HepG2 (cell line): ENCODE data around the gene MUC21. TPM values are rescaled to one million over a fixed set of nuclear protein-coding genes. Genes with fewer than 3 reads are reported as not detected.
"Not testable (repeated sequence)": the region's sequence is repeated elsewhere in the genome, so short reads cannot be mapped to it uniquely, and the experiment has no call there.

Experiments used
- ATAC-seq: fragments of 200-7000 bp; cut with Tn5 transposase; 3 replicates; pipeline ENCODE4 v1.9.1; 2020; ENCODE audit warnings: mild to moderate bottlenecking, moderate library complexity
- BruUV-seq: library from RNA; stranded (reverse); fragments of 400-500 nt; replicated peaks from 2 replicates; lab custom pipeline; 2021; lab: Mats Ljungman, UMichigan
- CTCF ChIA-PET: fragments of 300-600 bp; formaldehyde crosslinking; extraction: SDS; loops from one replicate; lab custom pipeline; 2021; ENCODE audit warnings: low total read pairs, inconsistent platforms, low intra/inter-chr PET ratio; lab: Yijun Ruan, JAX
- POLR2A ChIA-PET: fragments of 350-600 bp; sonication (Branson Sonifier 250); formaldehyde crosslinking; loops from one replicate; lab custom pipeline; 2020; ENCODE audit warnings: antibody characterized with exemption, inconsistent platforms; lab: Yijun Ruan, JAX
- DNase-seq: peaks from one replicate; pipeline ENCODE4 v3.0.0-alpha.2; 2015; ENCODE audit warnings: low spot score
- FAIRE-seq: peaks from 3 replicates; lab custom pipeline; 2011; peaks lifted over from hg19 to GRCh38; lab: Jason Lieb, UNC
- H2AFZ ChIP-seq: one replicate; pipeline ENCODE4 v1.6.1; 2011; ENCODE audit warnings: low read length, inconsistent platforms
- H3K27ac ChIP-seq: fragments of 300-600 bp; 3 replicates; pipeline ENCODE4 v1.8.0; 2011; ENCODE audit warnings: mixed run types, mild to moderate bottlenecking, mixed read lengths, low read length, inconsistent platforms; ENCODE audit not compliant: insufficient read depth; ENCODE audit errors: extremely low read length
- H3K27me3 ChIP-seq, 2 experiments: fragments of 200-600 bp in 1 of 2; 2 replicates in 1 of 2; 3 replicates in 1 of 2; pipeline versions ENCODE4 v1.6.0 to v1.8.0; 2011; ENCODE audit warnings: low read length in 2 of 2, mild to moderate bottlenecking in 2 of 2, moderate library complexity in 2 of 2, inconsistent platforms in 1 of 2; ENCODE audit not compliant: insufficient read depth in 2 of 2, control insufficient read depth in 1 of 2
- H3K36me3 ChIP-seq, 2 experiments: fragments of 200-600 bp in 1 of 2; replicated peaks in 1 of 2; 2 replicates in 1 of 2; 3 replicates in 1 of 2; pipeline versions ENCODE4 v1.5.1 to v1.8.0; 2011; ENCODE audit warnings: low read length in 2 of 2, inconsistent platforms in 1 of 2; ENCODE audit not compliant: insufficient read depth in 2 of 2, control insufficient read depth in 1 of 2
- H3K4me1 ChIP-seq: 2 replicates; pipeline ENCODE4 v1.5.1; 2012; ENCODE audit warnings: low read length, inconsistent platforms; ENCODE audit not compliant: insufficient read depth
- H3K4me2 ChIP-seq: 2 replicates; pipeline ENCODE4 v1.6.0; 2011; ENCODE audit warnings: low read depth, low read length, inconsistent platforms
- H3K4me3 ChIP-seq, 3 experiments: fragments of 200-600 bp in 1 of 3; sonication (generic), shearing (Covaris generic) in 1 of 3; replicated peaks in 1 of 3; 2 replicates each; pipeline ENCODE4 v1.5.1; 2011 to 2016; ENCODE audit warnings: low read length in 3 of 3, inconsistent platforms in 2 of 3, low read depth in 2 of 3, mild to moderate bottlenecking in 2 of 3, control low read depth in 1 of 3, mixed read lengths in 1 of 3; ENCODE audit not compliant: insufficient read depth in 1 of 3
- H3K79me2 ChIP-seq: one replicate; pipeline ENCODE4 v1.6.1; 2011; ENCODE audit warnings: low read length, inconsistent platforms; ENCODE audit not compliant: insufficient read depth
- H3K9ac ChIP-seq: 2 replicates; pipeline ENCODE4 v1.6.0; 2011; ENCODE audit warnings: mild to moderate bottlenecking, low read depth, low read length, inconsistent platforms; ENCODE audit not compliant: insufficient read depth
- H3K9me3 ChIP-seq: 2 replicates; pipeline ENCODE4 v1.5.1; 2012; ENCODE audit warnings: mild to moderate bottlenecking, low read length
- H4K20me1 ChIP-seq: 2 replicates; pipeline ENCODE4 v1.6.0; 2011; ENCODE audit warnings: inconsistent platforms, mild to moderate bottlenecking, low read length, moderate library complexity; ENCODE audit not compliant: insufficient read depth
- POLR2A ChIP-seq, 2 experiments: IDR thresholded peaks; 2 replicates each; pipeline ENCODE4 v1.6.1; 2011; ENCODE audit warnings: low read depth in 2 of 2, low read length in 2 of 2, mild to moderate bottlenecking in 1 of 2, moderate library complexity in 1 of 2; ENCODE audit not compliant: insufficient read depth in 1 of 2
- WGBS: methylation state at CpG from one replicate; pipeline ENCODE4 v1.1.6; 2017; ENCODE audit warnings: low lambda C conversion rate; 5-methylcytosine and 5-hydroxymethylcytosine counted together
- in situ Hi-C: cut with HindIII; loops from 2 replicates; pipeline ENCODE4 v1.10.0; 2017; ENCODE audit warnings: low pct_unique_long_range_greater_than_20kb; ENCODE audit not compliant: extremely low pct_ligation_motif_present
- intact Hi-C: fragments of 100-400 bp; cut with micrococcal nuclease; formaldehyde crosslinking; loops from one replicate; pipeline ENCODE4 v1.10.0; 2022; ENCODE audit not compliant: unreplicated experiment
- polyA plus RNA-seq, 8 experiments: library from polyadenylated mRNA; depleted of rRNA in 3 of 8; stranded (reverse) in 7 of 8; unstranded in 1 of 8; fragments of >200 nt; fragmentation: Illumina TruSeq in 4 of 8; extraction: Trizol in 4 of 8; gene quantifications; 2 replicates each; pipeline versions ENCODE4 v1.2.1 to v1.2.3, GENCODE V29; 2011 to 2016; ENCODE audit warnings: low read depth in 4 of 8, missing spikeins in 1 of 8, mixed read lengths in 1 of 8; ENCODE audit not compliant: insufficient read depth in 1 of 8
- total RNA-seq, 5 experiments: library from RNA; depleted of rRNA; stranded (reverse); fragments of >200 nt; fragmentation: Illumina TruSeq; extraction: Trizol; gene quantifications; 2 replicates each; pipeline ENCODE4 v1.2.3, GENCODE V29; 2016; ENCODE audit warnings: low read depth in 1 of 5

MUC21 gene
- total and polyA plus RNA-seq, 2 of the 13 experiments (the other 11 are each of a cell fraction or from before 2014, with no cell fraction given) = not detected

DNA sequence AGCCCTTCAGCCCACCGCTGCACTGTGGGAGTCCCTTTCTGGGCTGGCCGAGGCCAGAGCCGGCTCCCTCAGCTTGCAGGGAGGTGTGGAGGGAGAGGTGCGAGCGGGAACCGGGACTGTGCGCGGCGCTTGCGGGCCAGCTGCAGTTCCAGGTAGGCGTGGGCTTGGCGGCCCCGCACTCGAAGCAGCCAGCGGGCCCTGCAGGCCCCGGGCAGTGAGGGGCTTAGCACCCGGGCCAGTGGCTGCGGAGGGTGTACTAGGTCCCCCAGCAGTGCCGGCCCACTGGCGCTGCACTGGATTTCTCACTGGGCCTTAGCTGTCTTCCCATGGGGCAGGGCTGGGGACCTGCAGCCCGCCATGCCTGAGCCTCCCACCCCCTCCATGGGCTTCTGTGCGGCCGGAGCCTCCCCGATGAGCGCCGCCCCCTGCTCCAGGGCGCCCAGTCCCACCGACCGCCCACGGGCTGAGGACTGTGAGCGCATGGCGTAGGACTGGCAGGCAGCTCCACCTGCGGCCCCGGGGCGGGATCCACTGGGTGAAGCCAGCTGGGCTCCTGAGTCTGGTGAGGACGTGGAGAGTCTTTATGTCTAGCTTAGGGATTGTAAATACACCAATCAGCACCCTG, 37.2 kb downstream of the MUC21 start:
- H3K79me2 ChIP-seq, FAIRE-seq, H3K27ac ChIP-seq, H3K4me3 ChIP-seq, intact Hi-C loops, H3K9me3 ChIP-seq, H3K36me3 ChIP-seq, DNase-seq, CTCF ChIA-PET, H3K9ac ChIP-seq, H3K4me2 ChIP-seq, H3K27me3 ChIP-seq, BruUV-seq, POLR2A ChIA-PET, H3K4me1 ChIP-seq, ATAC-seq, H2AFZ ChIP-seq, in situ Hi-C loops, H4K20me1 ChIP-seq: not testable (repeated sequence)
- WGBS = 91% methylated on average over 18 of the region's 36 CpGs

GRCh38 chr6:31021705-31022531, 38.4 kb downstream of the MUC21 start:
- H3K79me2 ChIP-seq, H3K4me3 ChIP-seq, POLR2A ChIA-PET, H2AFZ ChIP-seq, CTCF ChIA-PET, in situ Hi-C loops, H3K4me2 ChIP-seq, H3K27me3 ChIP-seq, DNase-seq, H3K9me3 ChIP-seq, H3K9ac ChIP-seq, H3K4me1 ChIP-seq, H3K36me3 ChIP-seq, H3K27ac ChIP-seq, H4K20me1 ChIP-seq, BruUV-seq, ATAC-seq, intact Hi-C loops, FAIRE-seq: not testable (repeated sequence)
- TF ChIP-seq POLR2A (IDR thresholded peaks at IDR 0.05; ENCODE audit: insufficient read depth in 1 of 2, low read depth in 2 of 2, low read length in 2 of 2) = peak in 1 of 2 experiments; percentile 17; a peak in 1 of 4 replicates
- WGBS = 46% methylated on average over 14 of the region's 15 CpGs
